Mesodermal cell (in vitro differentiated cells): Measurements from ENCODE around the gene CFHR3. TPM values are rescaled to one million over a fixed set of nuclear protein-coding genes. Genes with fewer than 3 reads are reported as not detected.
"Not testable (repeated sequence)": the region's sequence is repeated elsewhere in the genome, so short reads cannot be mapped to it uniquely, and the experiment has no call there.

Experiments
- H3K27ac ChIP-seq: 2 replicates; pipeline ENCODE4 v1.7.0; 2013; ENCODE audit warnings: mild to moderate bottlenecking, low read depth, low read length, moderate library complexity; ENCODE audit not compliant: severe bottlenecking
- H3K36me3 ChIP-seq: 2 replicates; pipeline ENCODE4 v1.7.1; 2013; ENCODE audit warnings: mild to moderate bottlenecking, low read length, moderate library complexity; ENCODE audit not compliant: control insufficient read depth, insufficient read depth
- H3K4me1 ChIP-seq: one replicate; pipeline ENCODE4 v1.7.1; 2013; ENCODE audit warnings: mild to moderate bottlenecking, low read length; ENCODE audit not compliant: insufficient read depth, control insufficient read depth, poor library complexity, severe bottlenecking
- H3K4me3 ChIP-seq: 2 replicates; pipeline ENCODE4 v1.7.0; 2013; ENCODE audit warnings: low read length, control low read depth, mild to moderate bottlenecking; ENCODE audit not compliant: insufficient read depth, poor library complexity, severe bottlenecking; ENCODE audit errors: extremely low read depth
- H3K9me3 ChIP-seq: 2 replicates; pipeline ENCODE4 v1.7.1; 2013; ENCODE audit warnings: mild to moderate bottlenecking, low read length, moderate library complexity; ENCODE audit not compliant: control insufficient read depth
- WGBS, 2 experiments: methylation state at CpG; one replicate each; pipeline ENCODE4 v1.1.5; 2013; ENCODE audit warnings: missing lambda C conversion rate in 2 of 2; ENCODE audit not compliant: insufficient coverage in 2 of 2; 5-methylcytosine and 5-hydroxymethylcytosine counted together
- polyA plus RNA-seq, 2 experiments: library from polyadenylated mRNA; stranded (reverse); fragments of 50-300 nt; gene quantifications; one replicate each; pipeline ENCODE4 v1.2.3, GENCODE V29; 2013

Gene CFHR3
- polyA plus RNA-seq (2013, experiment 1 of 2) = 0.48 TPM
- 0.30 TPM for polyA plus RNA-seq (2013, experiment 2 of 2)

- no peaks in the 10 kb centered on the region for H3K36me3 ChIP-seq
- H3K4me3 ChIP-seq = no peak within 1 kb of the TSS
- H3K27ac ChIP-seq = no peak within 1 kb of the TSS
- no peaks in the 10 kb centered on the region for H3K4me1 ChIP-seq
- H3K9me3 ChIP-seq = no peaks in the 10 kb centered on the region
Observed at GRCh38 chr1:196774603-196775002, at the start of gene CFHR3. Gene CFHR3, plus strand, starts transcription at chr1:196774840. Its CDS starts 47 bp downstream, at chr1:196774887.

- Histone ChIP-seq H3K27ac (no peak overlapping the region), H3K36me3 (no peaks in the 10 kb centered on the region), H3K4me1 (no peaks in the 10 kb centered on the region), H3K4me3 (no peak overlapping the region), H3K9me3 (no peaks in the 10 kb centered on the region)
- 100% methylated on average over 1 of the region's 2 CpGs for WGBS, 2 experiments
Observed at GRCh38 chr1:196732526-196732925, 42.1 kb upstream of the CFHR3 start.

- no peak overlapping the region for H3K4me3 ChIP-seq
Observed at GRCh38 chr1:196733091-196733970, 41.3 kb upstream of the CFHR3 start.

GRCh38 chr1:196734006-196734405, 40.6 kb upstream of the CFHR3 start:
- H3K36me3 ChIP-seq = no peaks in the 10 kb centered on the region
- H3K4me3 ChIP-seq = no peak overlapping the region
- H3K4me1 ChIP-seq = no peaks in the 10 kb centered on the region
- no peak overlapping the region for H3K27ac ChIP-seq
- peaks cover 13% of the 10 kb centered on the region for H3K9me3 ChIP-seq

More at GRCh38 chr1:196733091-196733970, 41.3 kb upstream of the CFHR3 start:
- Histone ChIP-seq H3K9me3 (peaks cover 7% of the 10 kb centered on the region), H3K27ac (no peak overlapping the region), H3K4me1 (no peaks in the 10 kb centered on the region), H3K36me3 (no peaks in the 10 kb centered on the region)
- 94% methylated on average over 6 to 8 of the region's 11 CpGs for WGBS, 2 experiments

GRCh38 chr1:196734460-196734859, 40.2 kb upstream of the CFHR3 start:
- H3K9me3 ChIP-seq = peaks cover 13% of the 10 kb centered on the region
- H3K4me3 ChIP-seq = no peak overlapping the region
- H3K27ac ChIP-seq = no peak overlapping the region
- no peaks in the 10 kb centered on the region for H3K36me3 ChIP-seq
- H3K4me1 ChIP-seq = no peaks in the 10 kb centered on the region
- WGBS, 2 experiments = no CpG with 5 or more reads among the region's 2 CpGs

- no peak overlapping the region for H3K27ac ChIP-seq
- peaks cover 13% of the 10 kb centered on the region for H3K9me3 ChIP-seq
- no peaks in the 10 kb centered on the region for H3K36me3 ChIP-seq
- no peak overlapping the region for H3K4me3 ChIP-seq
- H3K4me1 ChIP-seq = no peaks in the 10 kb centered on the region
Observed at GRCh38 chr1:196738730-196739129, 35.9 kb upstream of the CFHR3 start.

- H3K4me1 ChIP-seq, H3K36me3 ChIP-seq, H3K4me3 ChIP-seq, H3K9me3 ChIP-seq, H3K27ac ChIP-seq: not testable (repeated sequence)
- WGBS, 2 experiments = 23 to 64% methylated on average over 2 to 3 of the region's 6 CpGs
Observed at GRCh38 chr1:196743244-196743643, 31.4 kb upstream of the CFHR3 start.

- H3K9me3 ChIP-seq = not testable (repeated sequence)
- no CpG with 5 or more reads among the region's 4 CpGs for WGBS, 2 experiments
Observed at GRCh38 chr1:196765019-196765740, 9.5 kb upstream of the CFHR3 start.

GRCh38 chr1:196769823-196770222, 4.8 kb upstream of the CFHR3 start:
- H3K36me3 ChIP-seq, H3K9me3 ChIP-seq, H3K4me1 ChIP-seq, H3K4me3 ChIP-seq, H3K27ac ChIP-seq: not testable (repeated sequence)
- 80 to 92% methylated on average over 1 to 2 of the region's 4 CpGs for WGBS, 2 experiments

More at GRCh38 chr1:196765019-196765740, 9.5 kb upstream of the CFHR3 start:
- H3K27ac ChIP-seq, H3K4me3 ChIP-seq, H3K4me1 ChIP-seq, H3K36me3 ChIP-seq: not testable (repeated sequence)

- Histone ChIP-seq H3K36me3 (no peaks in the 10 kb centered on the region), H3K27ac (no peak overlapping the region), H3K9me3 (no peaks in the 10 kb centered on the region), H3K4me1 (no peaks in the 10 kb centered on the region), H3K4me3 (no peak overlapping the region)
- WGBS, 2 experiments = no CpG with 5 or more reads among the region's 1 CpG
Observed at GRCh38 chr1:196773713-196774112, 927 bp upstream of the CFHR3 start.

- 70 to 83% methylated on average over 1 of the region's 2 CpGs for WGBS, 2 experiments
- no peaks in the 10 kb centered on the region for H3K4me1 ChIP-seq
- no peaks in the 10 kb centered on the region for H3K36me3 ChIP-seq
- no peaks in the 10 kb centered on the region for H3K9me3 ChIP-seq
- no peak overlapping the region for H3K4me3 ChIP-seq
- no peak overlapping the region for H3K27ac ChIP-seq
Observed at GRCh38 chr1:196774175-196774574, 465 bp upstream of the CFHR3 start.
